Muscle layer of colon (tissue), 2 donors: ENCODE results near the gene PLA2G4A.
"Not testable (repeated sequence)": the region's sequence is repeated elsewhere in the genome, so short reads cannot be mapped to it uniquely, and the experiment has no call there.

Experiments used
- H3K27ac ChIP-seq: one replicate; pipeline ENCODE4 v1.7.0; 2013; ENCODE audit warnings: low read depth, mild to moderate bottlenecking, low read length, moderate library complexity
- H3K27me3 ChIP-seq, 2 donors: one replicate each; pipeline ENCODE4 v1.7.0; 2013; ENCODE audit warnings: low read length in 2 of 2, mild to moderate bottlenecking in 2 of 2; ENCODE audit not compliant: insufficient read depth in 2 of 2, control insufficient read depth in 1 of 2
- H3K36me3 ChIP-seq: one replicate; pipeline ENCODE4 v1.7.0; 2013; ENCODE audit warnings: mild to moderate bottlenecking, low read length; ENCODE audit not compliant: insufficient read depth
- H3K4me1 ChIP-seq: one replicate; pipeline ENCODE4 v1.7.0; 2013; ENCODE audit warnings: mild to moderate bottlenecking, low read length; ENCODE audit not compliant: insufficient read depth
- H3K4me3 ChIP-seq, 2 donors: one replicate each; pipeline ENCODE4 v1.7.0; 2013; ENCODE audit warnings: low read length in 2 of 2, low read depth in 1 of 2, mild to moderate bottlenecking in 1 of 2, moderate library complexity in 1 of 2
- H3K9ac ChIP-seq: one replicate; pipeline ENCODE4 v1.7.0; 2013; ENCODE audit warnings: low read length
- H3K9me3 ChIP-seq: one replicate; pipeline ENCODE4 v1.7.0; 2013; ENCODE audit warnings: mild to moderate bottlenecking, low read length
- donor health status: abdominal sarcoma.
- donor health status: Adenocarcinoma of cecum.

The PLA2G4A gene

GRCh38 chr1:186899577-186899976 lies 70.8 kb downstream of the PLA2G4A start:
- no peak overlapping the region for H3K9ac ChIP-seq
- H3K4me1 ChIP-seq, result peaks cover 16% of the 10 kb centered on the region
- H3K27me3 ChIP-seq, result no peaks in the 10 kb centered on the region
- H3K27ac ChIP-seq, result no peak overlapping the region
- no peaks in the 10 kb centered on the region for H3K9me3 ChIP-seq
- no peak overlapping the region for H3K4me3 ChIP-seq
- no peaks in the 10 kb centered on the region for H3K36me3 ChIP-seq

- H3K36me3 ChIP-seq, result no peaks in the 10 kb centered on the region
- no peaks in the 10 kb centered on the region for H3K9me3 ChIP-seq
- no peak overlapping the region for H3K4me3 ChIP-seq
- H3K9ac ChIP-seq, result no peak overlapping the region
- no peak overlapping the region for H3K27ac ChIP-seq
- H3K27me3 ChIP-seq, result no peaks in the 10 kb centered on the region
- peaks cover 17% of the 10 kb centered on the region for H3K4me1 ChIP-seq
These were observed 71.2 kb downstream of the PLA2G4A start for GRCh38 chr1:186899977-186900376.

GRCh38 chr1:186900539-186901237 lies 71.9 kb downstream of the PLA2G4A start:
- peaks cover 23% of the 10 kb centered on the region for H3K4me1 ChIP-seq
- no peaks in the 10 kb centered on the region for H3K27me3 ChIP-seq
- H3K9ac ChIP-seq, result no peak overlapping the region
- H3K4me3 ChIP-seq, result no peak overlapping the region
- no peak overlapping the region for H3K27ac ChIP-seq
- no peaks in the 10 kb centered on the region for H3K9me3 ChIP-seq
- H3K36me3 ChIP-seq, result no peaks in the 10 kb centered on the region

GRCh38 chr1:186901631-186902030 lies 72.9 kb downstream of the PLA2G4A start:
- H3K4me3 ChIP-seq, result no peak overlapping the region

GRCh38 chr1:186903374-186904136 lies 74.8 kb downstream of the PLA2G4A start:
- no peak overlapping the region for H3K4me3 ChIP-seq
- H3K36me3 ChIP-seq, result no peaks in the 10 kb centered on the region
- no peak overlapping the region for H3K27ac ChIP-seq
- H3K4me1 ChIP-seq, result peaks cover 20% of the 10 kb centered on the region
- H3K27me3 ChIP-seq, result no peaks in the 10 kb centered on the region
- H3K9me3 ChIP-seq, result no peaks in the 10 kb centered on the region
- no peak overlapping the region for H3K9ac ChIP-seq

More at GRCh38 chr1:186901631-186902030, 72.9 kb downstream of the PLA2G4A start:
- no peaks in the 10 kb centered on the region for H3K9me3 ChIP-seq
- H3K4me1 ChIP-seq, result peaks cover 24% of the 10 kb centered on the region
- H3K27ac ChIP-seq, result no peak overlapping the region
- no peaks in the 10 kb centered on the region for H3K27me3 ChIP-seq
- H3K36me3 ChIP-seq, result no peaks in the 10 kb centered on the region
- no peak overlapping the region for H3K9ac ChIP-seq

GRCh38 chr1:186904361-186904760 lies 75.6 kb downstream of the PLA2G4A start:
- no peaks in the 10 kb centered on the region for H3K27me3 ChIP-seq
- H3K9ac ChIP-seq, result no peak overlapping the region
- H3K36me3 ChIP-seq, result no peaks in the 10 kb centered on the region
- H3K27ac ChIP-seq, result no peak overlapping the region
- H3K4me3 ChIP-seq, result no peak overlapping the region
- H3K4me1 ChIP-seq, result peaks cover 20% of the 10 kb centered on the region
- H3K9me3 ChIP-seq, result no peaks in the 10 kb centered on the region

GRCh38 chr1:186905561-186905960 lies 76.8 kb downstream of the PLA2G4A start:
- no peak overlapping the region for H3K9ac ChIP-seq
- H3K36me3 ChIP-seq, result no peaks in the 10 kb centered on the region
- H3K9me3 ChIP-seq, result no peaks in the 10 kb centered on the region
- H3K27me3 ChIP-seq, result no peaks in the 10 kb centered on the region
- H3K4me1 ChIP-seq, result peaks cover 20% of the 10 kb centered on the region
- no peak overlapping the region for H3K27ac ChIP-seq
- H3K4me3 ChIP-seq, result no peak overlapping the region

- no peak overlapping the region for H3K9ac ChIP-seq
- H3K4me1 ChIP-seq, result no peaks in the 10 kb centered on the region
- H3K27ac ChIP-seq, result no peak overlapping the region
- H3K36me3 ChIP-seq, result peaks cover 15% of the 10 kb centered on the region
- no peak overlapping the region for H3K4me3 ChIP-seq
- H3K27me3 ChIP-seq, result no peaks in the 10 kb centered on the region
- H3K9me3 ChIP-seq, result no peaks in the 10 kb centered on the region
These were observed 86.8 kb downstream of the PLA2G4A start for GRCh38 chr1:186915555-186915954.

GRCh38 chr1:186917106-186917786 lies 88.5 kb downstream of the PLA2G4A start:
- not testable (repeated sequence) for H3K36me3 ChIP-seq, H3K4me1 ChIP-seq, H3K9ac ChIP-seq, H3K27ac ChIP-seq, H3K9me3 ChIP-seq, H3K4me3 ChIP-seq, H3K27me3 ChIP-seq

GRCh38 chr1:186921386-186921785 lies 92.6 kb downstream of the PLA2G4A start:
- not testable (repeated sequence) for H3K27ac ChIP-seq, H3K36me3 ChIP-seq, H3K4me1 ChIP-seq, H3K27me3 ChIP-seq, H3K9ac ChIP-seq, H3K9me3 ChIP-seq, H3K4me3 ChIP-seq

GRCh38 chr1:186922814-186923213 lies 94.1 kb downstream of the PLA2G4A start:
- not testable (repeated sequence) for H3K27me3 ChIP-seq, H3K4me1 ChIP-seq, H3K9ac ChIP-seq, H3K4me3 ChIP-seq, H3K9me3 ChIP-seq, H3K27ac ChIP-seq, H3K36me3 ChIP-seq
